GM21447 (cell line): ENCODE results near the gene ACYP2.

Source experiments
- ATAC-seq: cut with Tn5 transposase; IDR thresholded peaks from one replicate; pipeline ENCODE4 v1.9.1; 2021; ENCODE audit not compliant: unreplicated experiment

Gene ACYP2

DNA sequence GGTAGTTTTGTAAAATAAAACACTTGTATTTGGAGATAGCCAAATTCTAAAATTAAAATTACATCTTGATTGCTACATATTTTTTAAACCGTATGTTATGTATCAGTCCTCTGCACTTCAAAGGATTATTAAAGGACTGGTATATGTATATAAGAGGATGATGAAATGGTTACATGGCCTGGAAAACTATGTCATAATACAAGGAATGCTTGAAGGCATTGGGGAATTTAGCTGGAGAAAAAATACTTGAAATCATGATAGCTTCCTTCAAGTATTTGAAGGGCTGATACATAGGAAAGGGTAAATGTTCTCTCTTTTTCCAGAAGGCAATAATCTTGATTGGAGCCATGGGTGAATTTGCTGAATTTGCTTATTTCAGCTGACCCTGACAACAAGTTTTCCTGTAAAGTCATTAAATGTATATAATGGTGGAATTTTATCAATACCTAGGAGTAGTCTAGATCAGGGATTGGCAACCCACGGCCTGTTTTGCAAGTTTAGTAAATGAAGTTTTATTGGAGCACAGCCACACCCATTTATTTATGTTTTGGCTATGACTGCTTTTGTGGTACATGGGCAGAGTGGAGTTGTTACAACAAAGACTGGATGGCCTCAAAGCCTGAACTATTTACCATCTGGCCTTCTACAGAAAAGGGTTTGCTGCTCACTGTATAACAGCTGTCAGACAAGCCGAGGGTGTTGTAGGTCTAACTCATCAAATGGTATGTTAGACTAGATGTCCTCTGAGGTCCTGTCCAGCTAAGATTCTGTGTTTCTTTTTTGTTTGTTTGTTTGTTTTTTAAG is 34.4 kb downstream of the ACYP2 start:
- no peak for ATAC-seq

DNA sequence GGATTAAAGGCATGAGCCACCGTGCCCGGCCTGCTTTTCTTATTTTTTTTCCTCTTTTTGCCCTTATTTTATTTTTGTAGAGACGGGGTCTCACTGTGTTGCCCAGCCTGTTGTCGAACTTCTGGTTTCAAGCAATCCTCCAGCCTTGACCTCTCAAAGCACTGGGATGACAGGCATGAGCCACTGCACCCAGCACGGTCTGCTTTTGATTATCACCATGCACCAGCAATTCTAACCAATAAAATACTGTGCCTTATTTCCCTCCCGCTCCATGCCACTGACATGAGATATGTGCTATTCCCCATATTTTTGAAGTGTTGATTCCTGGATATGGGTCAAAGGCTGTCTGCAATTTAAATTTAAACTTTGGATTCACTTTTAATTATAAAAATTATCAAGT is 42.9 kb downstream of the ACYP2 start:
- no peak for ATAC-seq

DNA sequence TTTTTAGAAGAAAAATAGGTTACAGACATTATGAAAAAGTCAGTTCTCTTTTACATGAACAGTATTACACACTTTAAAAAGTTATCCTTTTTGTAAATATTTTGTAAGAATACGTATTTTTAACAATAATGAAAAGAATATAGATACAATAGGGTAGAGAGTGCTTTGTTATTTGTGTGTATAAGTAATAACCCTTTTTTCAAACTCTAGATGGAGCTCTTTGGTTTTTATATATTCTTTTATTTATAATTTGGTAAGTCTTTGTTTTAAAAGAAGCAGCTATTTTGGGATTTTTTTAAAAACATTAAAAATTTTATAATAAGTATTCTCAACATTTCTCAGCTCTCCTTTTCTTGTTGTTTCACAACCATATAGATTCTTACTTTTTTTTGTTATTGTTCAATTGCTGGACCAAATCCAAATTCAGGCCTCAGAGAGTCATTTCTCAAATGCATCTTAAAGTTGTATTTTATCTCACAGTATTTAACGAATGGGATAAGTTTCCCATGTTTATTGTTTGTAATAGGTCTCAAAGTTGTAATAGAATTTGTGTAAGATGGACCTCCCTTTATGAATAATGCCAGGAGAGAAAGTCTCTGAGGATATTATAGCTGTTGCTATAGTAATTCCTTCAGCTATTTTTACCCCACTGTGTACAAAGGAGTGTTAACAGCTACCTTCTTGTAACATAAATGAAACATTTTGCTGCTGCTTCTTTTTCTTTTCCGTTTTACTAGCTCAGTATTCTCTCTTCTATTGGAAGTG is 46.4 kb downstream of the ACYP2 start:
- ATAC-seq: no peak

DNA sequence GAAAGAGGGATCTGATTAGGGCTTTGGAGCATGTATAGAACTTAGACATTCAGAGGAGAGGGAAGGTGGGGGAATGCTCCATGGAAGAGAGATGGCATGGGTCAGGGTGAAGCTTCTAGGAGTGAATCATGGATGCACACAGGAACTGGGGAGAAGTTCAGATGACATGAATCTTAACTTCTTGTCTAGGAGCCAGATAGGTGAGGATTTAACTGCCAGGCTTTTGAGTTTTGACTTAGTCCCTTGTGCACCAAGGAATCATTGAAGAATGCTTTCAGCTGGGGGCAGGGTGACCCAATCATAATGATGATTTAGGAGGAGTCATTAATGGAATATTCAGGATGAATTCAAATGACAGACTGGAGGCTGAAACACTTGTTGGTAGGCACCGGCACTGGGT is 48.7 kb downstream of the ACYP2 start:
- no peak for ATAC-seq

DNA sequence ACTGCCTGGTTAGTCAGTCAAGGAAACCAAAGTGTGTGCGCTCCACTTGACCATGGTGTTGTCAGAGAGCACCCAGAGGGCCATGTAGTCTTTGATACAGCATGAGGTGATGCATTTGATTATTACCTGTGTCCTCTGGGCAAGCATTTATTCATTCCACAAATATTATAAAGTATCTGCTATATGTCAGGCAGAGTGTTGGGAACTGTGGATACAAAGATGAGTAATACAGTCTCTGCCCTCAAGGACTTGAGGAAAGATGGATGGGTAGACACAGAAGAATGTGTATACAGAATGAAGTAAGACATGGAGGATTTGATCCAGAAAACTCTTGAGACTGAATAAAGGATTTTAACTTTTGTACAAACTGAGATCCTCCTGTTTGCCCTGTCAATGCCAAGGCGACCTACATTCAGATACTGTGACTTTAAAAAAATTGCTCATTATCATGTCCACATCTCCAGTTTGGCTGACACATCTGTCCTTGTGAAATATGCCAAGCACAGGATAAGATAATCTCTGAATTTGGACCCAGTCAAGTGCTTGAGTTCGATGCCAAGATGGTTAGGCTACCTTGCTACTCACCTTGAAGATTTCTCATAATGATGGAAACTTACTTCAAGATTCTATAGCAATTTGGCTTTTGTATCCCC is 50.8 kb downstream of the ACYP2 start:
- ATAC-seq: no peak

DNA sequence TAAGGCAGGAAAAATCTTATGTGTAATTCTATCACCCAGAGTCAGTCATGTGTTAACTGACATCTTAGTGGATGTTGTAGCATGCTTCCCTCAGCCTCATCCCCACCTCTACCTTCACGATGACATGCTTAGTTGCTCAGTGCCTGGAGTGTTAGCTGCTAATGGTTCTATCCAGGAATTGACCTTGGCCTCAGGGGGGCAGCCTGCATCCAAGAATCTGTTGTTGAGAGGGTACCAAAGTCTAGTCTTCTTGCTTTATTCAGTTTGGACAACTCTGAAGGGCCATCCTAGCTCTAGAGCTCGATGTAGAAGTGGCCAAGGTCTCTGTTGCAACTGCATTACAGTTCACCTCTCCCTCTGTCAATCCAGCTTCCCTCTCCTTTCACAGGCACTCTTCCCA is 61.2 kb downstream of the ACYP2 start:
- ATAC-seq: no peak

DNA sequence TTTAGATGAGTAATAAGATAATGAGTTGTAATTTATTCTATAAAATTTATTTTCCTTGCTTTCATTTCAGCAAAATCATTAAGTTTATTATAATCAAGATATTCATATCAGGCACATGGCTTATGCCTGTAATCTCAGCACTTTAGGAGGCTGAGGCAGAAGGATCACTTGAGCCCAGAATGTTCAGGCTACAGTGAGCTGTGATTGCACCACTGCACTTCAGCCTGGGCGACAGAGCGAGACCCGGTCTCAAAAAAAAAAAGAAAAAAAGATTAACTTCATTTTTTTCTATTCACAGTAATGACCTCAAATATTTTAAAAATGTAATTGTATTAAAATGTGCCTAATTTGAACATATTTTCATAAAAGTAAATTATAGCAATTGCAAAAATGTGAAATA is 67.9 kb downstream of the ACYP2 start:
- ATAC-seq: no peak

DNA sequence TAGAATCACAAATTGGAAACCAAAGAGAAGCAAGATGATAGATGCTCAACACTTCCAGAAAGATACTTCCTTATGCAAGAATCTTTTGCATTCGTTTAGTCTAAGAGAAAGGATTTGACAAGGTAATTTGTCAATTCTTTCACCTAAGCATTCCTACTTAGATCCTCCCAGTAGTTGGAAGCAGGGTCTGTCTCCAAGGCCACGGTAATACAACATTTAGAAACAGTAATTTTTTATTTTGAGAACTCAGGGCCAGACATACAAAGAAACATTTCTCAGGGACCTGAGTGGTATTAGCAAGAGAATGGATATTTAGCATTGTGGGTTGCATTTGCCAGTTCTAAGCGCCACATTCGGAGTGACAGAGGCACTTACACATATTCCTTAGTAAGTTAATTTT is 68.6 kb downstream of the ACYP2 start:
- no peak for ATAC-seq

DNA sequence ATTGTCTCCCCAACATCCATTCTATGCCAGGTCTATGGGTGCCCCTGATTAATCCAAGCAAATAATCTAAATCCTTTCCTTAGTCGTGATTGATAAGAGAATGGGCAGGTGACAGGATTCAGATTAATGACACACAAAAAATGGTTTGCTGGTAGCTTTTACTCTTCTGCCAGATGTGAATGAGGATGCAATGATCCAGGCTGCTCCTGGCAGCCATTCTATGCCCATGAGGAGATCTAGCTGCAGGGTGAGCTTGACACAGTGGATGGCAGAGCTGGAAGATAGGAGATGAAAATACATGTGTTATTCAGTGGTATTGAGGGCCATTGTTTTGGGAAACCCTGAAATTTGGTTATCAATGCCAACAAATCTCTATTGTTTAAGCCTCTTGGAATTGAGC is 69.7 kb downstream of the ACYP2 start:
- no peak for ATAC-seq

DNA sequence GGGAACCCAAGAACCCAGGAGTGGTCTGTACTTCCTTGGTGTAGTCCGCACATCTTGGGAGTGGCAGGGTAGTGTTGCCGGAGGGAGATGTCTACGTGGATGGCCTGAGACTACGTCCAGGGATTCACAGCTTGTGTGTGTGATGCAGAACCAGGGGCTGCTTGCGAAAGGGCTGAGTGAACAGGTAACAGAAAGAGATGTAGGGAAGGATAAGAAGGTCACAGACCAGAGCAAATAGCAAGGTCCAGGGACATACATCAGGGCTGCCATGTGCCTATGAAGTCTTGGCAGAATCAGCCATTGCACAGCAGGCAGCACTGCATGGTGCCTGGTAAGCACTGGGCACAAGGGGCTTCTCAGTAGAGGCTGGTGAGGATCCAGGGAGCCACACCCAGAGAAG is 71.9 kb downstream of the ACYP2 start:
- ATAC-seq: no peak

DNA sequence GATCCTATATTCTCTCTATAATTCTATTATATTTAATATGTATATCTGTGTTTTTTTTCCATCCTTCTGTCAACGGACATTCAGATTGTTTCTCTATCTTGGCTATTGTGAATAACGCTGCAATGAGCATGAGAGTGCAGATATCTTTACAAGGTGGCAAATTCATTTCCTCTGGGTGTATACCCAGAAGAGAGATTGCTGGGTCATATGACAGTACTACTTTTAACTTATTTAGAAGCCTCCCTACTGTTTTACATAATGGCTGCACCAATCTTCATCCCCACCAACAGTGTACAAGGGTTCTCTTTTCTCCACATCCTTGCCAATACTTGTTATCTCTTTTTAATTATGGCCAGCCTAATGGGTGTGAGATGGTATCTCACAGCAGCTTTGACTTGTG is 74.1 kb downstream of the ACYP2 start:
- ATAC-seq: no peak

DNA sequence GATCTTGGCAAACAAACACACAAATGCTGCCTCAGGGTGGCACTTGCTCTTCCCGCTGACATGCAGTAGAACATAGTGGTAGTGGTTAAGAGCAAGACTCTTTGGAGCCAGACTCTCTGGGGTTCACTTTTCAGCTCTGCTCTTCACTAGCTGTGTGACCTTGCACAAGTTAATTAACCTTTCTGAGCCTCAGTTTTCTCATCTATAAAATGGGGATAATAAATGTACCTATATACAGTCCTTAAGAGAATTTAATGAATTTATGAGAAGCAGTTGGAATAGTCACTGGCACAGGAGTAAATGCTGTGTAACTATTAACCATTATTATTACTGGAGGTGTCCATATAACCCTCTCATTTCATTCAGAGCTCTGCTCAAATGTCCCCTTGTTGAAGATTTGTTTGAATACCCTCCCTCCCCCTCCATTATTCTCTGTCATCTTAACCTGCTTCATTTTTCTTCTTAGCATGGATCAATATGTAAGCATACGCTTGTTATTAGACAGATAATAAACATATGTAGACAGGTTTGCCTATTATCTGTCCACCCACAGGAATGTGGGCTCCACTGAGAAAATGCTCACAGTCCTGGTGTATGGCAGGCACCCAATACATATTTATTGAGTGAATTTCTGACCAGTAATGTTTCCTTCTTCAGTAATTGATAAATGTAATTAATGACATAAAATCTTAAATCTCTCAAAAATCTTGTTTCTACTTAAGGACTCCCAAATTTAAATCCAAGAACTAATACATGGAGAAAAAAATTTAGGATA is 76.1 kb downstream of the ACYP2 start:
- ATAC-seq: no peak

DNA sequence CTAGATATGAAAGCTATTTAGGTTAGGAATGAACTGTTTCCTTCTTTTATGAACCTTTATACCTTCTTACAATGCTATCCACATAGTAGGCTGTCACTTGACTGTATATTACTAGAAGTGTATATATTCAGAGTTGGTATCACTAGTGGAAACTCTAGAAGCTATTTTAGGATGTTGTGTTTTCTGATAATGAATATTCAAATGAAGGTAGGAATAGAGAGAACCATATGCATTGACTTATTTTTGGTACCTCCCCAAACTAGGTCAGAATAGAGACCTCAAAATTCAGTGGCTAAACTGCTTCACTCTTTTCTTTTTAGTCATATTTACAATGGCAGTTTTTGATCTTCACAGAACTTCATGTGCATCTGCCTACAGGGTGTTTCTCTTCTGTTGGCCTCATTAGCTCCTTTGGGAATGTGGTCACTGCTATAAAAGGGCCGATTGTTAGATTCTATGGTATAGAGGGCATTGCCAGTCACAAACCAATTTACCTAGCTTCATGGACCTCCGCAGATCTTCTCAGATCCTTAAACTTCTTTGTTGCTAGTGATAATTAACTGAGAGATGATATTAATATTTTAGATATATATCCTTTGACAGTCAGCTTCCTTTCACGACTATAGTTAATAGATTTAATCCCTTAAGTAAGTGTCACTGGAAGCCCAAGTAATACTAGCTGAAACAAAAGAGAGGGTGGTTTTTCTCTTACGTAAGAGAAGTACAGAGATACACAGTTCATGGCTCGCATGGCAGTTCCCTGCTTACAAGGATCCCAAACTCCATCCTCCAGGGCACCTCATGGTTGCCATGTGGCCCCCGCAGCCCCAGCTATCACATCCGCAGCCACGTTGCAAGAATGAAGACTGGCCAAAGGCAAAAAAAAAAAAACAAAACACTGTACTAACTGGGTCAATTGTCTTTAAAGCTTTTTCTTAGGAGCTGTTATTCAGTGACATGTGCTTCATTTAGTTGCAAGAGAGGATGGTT is 79.6 kb downstream of the ACYP2 start:
- no peak for ATAC-seq

DNA sequence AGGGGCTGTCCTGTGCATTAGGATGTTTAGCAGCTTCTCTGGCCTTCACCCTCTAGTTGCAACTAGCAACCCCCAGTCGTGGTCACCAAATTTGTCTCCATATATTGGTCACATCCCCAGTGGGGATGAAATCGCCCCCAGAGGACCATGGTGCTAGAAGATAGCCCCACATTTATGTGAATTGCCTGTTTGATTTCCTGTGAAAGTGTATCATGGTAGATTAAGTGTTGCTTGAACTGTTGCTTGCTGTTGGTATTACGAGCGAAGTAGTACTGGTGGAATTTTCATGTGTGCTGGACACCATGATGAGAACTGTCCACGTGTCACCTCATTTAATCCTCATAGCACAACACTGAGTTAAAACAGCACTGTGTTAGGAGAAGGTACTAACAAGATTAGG is 81.2 kb downstream of the ACYP2 start:
- no peak for ATAC-seq

DNA sequence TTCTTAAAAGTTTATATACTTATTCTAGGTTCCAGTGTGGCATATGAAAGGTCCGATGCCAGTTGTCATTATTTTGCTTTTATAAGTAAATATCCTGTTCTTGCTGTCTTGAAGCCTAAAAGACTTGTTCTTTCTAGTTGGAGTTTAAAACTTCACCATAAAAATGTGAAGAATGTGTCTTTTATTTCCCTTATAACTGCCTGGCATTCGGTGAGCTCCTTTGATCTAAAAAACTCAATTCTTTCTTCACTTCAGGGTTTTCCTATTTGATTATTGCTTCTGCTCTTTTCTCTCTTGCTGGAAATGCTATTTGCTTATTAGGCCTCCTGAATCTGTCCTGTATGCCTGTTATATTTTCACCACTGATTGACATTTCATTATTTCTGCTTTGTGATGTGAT is 89.1 kb downstream of the ACYP2 start:
- no peak for ATAC-seq

DNA sequence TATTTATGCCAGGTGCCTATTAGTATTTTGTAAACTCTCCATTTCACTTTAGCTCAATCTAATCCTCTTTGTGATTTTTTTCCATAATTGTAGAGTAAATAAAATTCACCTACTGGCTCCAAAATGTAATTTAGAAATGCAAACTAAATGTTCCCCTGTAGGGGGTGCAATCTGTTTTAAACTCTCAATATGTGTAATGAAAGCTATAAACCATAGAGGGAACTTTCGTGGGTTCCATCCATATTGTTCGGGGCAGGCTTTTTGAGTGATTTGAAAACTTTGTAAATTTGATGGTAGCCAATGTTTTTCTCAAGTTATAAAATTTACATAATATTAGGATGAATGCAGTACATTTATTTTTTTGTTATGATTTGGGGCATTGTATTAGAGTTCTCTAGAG is 91.2 kb downstream of the ACYP2 start:
- no peak for ATAC-seq

DNA sequence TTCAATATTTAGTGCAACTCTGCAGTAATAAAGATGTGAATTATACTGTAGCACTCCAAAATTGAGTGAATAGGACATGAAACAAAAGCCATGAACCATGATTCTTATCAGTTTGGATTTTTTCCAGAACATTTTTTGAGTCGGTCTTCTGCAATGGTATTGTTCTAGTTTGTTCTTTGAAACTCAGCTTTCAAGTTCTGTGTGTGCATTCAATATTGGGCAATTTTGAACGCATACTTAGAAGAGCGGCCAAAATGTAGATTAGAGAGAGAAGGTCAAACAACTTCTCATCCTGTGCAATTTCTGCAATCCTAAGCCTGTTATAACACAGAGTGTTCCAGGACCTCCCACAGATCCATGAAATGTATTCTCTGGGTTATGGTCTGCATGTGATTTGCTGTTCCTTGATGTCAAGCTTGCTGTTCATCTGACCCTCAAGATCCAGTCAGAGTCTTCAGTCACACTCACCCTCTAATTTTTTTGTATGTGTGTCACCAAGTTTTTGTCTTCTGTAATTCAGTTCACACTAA is 92.3 kb downstream of the ACYP2 start:
- no peak for ATAC-seq

DNA sequence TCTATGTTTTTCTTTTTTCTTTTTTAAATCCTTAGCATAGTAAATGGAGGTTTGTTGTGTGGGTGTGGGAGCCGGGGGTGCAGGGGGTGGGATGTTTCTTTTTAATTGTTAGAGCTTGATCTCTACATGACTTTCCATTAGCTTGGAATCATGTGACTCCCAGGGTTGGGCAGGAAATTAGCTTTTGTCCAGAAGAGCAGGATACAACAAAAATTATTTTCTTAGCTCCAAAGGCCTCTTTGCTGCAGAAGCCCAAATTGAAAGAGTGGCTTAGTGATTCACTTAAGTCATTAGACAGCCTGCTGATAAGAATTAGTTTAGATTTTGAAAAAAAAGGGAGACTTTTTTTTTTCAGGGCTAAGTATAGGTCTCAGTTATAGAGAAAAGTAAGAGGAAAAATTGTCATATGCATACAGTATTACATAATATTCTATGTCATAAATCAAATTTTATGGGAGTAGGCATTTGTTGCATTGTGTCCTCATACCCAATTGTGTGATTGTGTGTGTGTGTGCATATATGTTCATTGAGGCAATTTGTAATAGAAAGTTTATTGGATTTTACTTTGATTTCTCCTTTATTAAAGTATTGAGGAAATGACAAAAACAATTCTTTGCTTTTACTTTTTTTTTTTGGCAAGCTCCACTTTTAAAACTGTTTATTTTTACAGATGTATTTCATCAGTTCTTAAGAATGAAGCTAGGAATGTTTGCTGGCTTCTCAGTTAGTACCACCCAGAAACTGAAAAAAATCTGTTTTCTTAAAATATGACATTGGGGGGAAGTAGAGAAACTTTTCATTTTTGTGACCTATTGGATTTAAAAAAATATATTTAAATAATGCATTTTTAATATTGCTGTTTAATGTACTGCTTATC is 93.2 kb downstream of the ACYP2 start:
- no peak for ATAC-seq

DNA sequence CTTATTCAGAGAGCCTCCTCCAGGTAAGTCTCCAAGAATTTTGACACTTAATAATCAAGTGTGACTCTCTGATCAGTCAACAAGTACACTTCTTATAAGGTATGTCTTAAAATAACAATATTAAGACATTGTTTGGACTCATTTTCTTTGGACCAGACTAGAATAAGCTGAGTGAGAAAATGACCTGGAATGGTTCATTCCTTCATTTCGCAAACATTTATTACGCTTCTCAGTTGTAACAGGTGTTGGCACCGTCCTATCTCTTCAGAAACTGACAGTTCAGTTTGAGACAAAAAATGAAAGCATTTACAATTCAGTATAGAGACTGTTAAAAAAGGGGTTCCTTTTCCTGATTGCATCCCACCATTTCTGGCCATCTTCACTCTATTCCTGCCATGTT is 94.0 kb downstream of the ACYP2 start:
- ATAC-seq: no peak
